NCI-H2107 (cell line): ENCODE results near the gene A4GALT.

ENCODE experiments used
- DNase-seq: peaks from one replicate; lab custom pipeline; 2025; lab: John Stamatoyannopoulos, UW

The A4GALT gene

DNA sequence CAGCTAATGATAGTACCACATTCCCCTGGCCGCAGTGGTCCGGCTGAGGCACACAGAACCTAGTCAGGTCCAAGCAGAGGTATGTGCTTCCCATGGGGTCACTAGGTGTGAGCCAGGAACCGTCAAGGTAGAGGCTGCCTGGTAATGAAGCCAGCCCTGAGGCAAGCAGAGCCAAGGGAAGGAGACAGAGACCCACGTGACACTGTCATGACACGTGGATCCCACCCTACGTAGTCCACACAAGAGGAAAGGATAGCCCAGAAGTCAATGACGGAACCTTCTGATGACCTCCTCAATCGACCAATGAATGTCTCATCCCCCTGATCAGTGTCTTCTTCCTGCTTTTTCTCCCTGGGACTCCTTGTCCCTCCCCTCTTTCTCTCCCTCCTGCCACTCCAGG lies 19.0 kb downstream of the A4GALT start:
- no peak for DNase-seq

DNA sequence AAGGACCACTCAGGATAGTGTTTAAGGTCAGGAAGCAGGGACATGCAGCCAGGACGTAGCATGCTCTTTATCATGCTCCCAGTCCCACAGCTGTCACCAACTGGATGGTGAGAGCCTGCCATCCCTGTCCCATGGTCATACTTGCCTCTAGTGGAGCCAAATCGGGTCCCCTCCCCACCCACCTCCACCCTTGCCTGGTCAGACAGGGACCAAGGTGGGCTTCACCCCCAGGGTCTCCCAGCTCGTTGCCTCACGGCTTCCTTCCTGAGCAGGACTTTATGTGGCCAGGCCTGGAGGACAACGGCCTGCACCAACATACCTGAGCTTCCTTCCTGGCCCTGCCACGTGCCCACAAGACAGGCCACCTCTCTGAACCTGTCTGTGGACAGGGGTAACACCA lies 19.8 kb downstream of the A4GALT start:
- DNase-seq = no peak

DNA sequence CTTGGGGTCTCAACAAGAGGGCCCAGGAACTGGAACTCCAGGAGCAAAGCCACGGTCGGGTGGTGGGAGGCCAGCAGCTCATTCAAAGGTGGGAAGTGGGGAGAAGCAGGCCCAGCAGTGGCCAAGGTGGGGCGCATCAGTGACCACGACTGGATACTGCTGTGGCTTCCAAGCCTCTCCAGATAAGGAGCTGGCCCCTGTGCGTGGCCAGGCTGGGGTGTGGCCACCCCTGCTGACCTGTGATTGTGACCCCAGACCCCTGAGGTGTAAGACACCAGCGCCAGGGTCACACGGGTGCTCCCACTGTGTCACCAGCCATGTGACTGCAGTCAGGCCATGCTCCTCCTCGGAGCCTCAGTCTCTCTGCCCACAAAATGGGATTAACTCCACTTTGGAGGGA lies 20.3 kb downstream of the A4GALT start:
- DNase-seq = no peak

DNA sequence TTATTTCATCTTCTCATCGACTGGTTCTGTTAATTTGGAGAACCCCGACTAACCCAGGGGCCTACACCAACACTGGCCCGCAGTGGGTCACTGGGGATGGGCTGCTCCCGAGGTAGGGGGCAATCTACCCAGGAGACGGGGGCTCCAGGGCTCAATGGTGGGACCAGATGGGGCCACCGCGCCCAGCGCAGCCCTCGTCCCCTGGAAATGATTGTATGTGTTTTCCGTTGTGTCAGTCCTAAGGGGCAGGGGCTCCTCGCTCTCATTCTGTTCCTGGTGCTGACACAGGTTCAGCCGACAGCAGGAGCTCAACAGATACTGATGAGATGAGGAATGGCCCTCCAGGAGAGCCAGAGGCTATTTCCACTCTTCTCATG lies 20.7 kb downstream of the A4GALT start:
- no peak for DNase-seq

DNA sequence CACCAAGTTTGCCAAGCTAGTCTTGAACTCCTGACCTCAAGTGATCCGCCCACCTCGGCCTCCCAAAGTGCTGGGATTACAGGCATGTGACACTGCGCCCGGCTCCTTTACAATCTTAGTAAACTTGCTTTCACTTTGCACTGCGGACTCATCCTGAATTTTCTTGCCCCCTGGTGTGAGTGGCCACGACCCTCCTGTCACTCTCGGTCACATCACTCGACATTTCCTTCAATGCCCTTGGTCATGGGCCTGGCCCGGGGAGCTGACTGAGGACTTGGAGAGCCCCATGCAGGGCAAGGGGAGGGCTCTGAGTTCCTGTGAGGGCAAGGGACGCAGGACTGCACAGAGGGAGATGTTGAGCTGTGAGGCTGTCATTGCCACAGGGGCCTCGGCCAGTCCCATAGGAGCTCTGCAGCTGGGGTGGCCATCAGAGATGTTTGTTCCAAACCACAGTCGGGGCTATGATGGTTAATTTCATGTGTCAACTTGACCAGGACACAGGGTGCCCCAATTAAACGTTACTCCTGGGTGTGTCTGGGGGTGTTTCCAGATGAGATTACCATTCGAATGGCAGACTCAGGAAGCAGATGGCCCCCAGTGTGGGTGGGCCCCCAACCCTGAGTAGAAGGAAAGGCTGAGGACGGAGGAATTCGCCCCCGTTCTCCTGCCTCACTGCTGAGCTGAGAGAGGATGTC lies 21.2 kb downstream of the A4GALT start:
- DNase-seq = no peak

DNA sequence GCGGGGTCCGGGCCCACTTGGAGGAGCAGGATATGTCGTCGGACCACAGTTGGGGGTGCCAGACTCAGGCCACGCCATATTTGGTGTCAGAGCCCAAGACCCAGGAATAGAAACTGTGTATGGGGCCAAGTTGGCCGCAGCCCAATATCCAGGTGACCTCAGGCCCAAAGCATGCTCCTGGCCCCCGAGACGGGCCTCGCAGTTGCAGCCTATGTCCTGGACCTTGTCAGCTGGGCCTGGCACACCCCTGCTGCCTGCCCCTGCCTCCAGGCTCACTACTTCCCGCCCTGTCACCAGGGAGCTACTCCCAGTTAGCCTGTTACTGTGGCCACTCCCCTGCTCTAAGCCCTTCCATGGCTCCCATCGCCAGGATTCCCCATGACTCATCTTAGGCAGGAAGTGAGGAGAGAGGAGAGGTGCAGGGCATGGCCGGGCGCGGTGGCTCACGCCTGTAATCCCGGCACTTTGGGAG lies 23.1 kb downstream of the A4GALT start:
- DNase-seq = no peak

DNA sequence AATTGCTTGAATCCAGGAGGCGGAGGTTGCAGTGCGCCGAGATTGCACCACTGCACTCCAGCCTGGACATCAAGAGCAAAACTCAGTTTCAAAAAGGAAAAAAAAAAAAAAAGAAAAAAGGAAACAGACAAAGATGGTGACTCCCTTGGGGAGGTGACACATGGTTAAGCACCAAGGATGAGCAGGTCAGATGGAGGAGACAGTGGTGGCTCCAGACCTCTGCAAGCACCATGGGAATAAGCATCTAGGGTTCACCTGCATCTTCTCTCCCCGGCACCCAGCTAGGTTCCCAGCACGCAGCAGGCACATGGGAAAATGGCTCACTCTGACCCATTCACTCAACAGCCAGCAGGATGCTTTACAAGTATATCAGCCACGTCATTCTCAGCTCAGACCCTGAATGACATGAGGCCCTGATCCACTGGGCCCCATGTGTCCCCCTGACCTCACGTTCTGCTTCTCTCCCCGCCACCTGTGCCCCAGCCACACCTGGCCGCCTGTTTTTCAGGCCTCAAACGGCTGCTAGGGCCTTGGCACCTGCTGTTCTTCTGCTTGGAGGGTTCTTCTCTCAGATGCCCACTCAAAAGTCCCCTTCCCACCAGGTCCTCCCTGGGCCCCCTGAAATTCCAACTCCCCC lies 24.2 kb downstream of the A4GALT start:
- no peak for DNase-seq

DNA sequence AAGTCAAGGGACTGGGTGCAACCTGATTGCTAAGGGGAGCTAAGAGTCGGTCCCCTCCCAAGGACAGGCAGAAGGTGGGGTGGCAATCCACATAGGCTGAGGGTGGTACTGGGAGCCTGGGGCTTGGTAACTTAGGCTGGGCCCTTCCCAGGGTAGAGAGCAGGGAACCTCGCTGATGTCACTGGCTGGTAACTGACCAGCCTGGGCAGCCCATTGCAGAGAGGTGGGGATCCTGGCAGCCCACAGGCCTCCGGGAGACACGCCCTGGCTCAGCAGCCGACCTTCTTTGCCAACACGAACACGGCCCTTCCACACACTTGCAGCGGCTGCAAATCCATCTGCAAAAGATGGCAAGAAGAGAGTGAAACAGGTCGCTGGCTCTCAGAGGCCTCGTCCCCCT lies 25.4 kb downstream of the A4GALT start:
- DNase-seq = no peak

DNA sequence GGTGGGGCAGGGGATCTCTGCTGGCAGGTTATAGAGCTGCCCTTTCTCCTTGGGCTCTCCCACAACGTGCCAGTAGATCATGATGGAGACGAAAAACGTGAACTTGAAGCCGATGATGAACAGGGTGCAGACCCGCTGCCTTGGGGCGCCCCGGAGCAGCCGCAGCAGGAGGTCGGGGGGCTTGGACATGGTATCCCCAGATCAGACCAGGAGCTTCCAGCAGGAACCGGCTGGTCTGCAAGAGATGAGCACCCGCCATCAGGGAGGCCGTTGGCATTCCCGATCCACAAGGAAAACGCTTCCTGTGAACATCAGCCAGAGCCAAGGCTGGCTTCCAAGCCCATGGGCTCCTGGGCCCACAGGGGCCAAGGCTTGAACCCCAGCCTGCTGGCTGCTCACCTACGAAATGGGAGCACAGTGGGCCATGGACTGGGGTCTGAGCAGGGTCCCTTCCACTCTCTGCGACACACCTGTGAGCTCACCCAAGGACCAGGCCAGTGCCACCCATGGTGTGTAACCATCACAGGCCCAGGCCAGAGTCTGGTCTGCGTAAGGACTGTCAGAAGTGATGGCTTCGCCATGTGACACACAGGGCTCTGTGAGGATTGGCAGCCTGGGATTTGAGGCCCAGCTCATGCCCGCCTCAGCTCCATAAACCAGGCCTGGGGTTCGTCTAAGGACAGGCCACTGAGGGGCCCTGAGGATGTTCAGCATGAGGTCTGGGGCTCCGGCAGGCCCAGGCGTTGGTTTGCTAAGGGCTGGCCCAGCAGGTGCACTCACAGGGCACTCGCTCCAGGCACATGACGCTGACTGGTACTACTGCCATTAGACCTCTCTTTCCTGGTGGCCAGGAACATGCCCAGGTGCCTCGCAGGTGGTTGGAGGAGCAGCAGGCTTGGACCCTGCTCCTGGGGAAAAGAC lies 26.6 kb downstream of the A4GALT start:
- no peak for DNase-seq

DNA sequence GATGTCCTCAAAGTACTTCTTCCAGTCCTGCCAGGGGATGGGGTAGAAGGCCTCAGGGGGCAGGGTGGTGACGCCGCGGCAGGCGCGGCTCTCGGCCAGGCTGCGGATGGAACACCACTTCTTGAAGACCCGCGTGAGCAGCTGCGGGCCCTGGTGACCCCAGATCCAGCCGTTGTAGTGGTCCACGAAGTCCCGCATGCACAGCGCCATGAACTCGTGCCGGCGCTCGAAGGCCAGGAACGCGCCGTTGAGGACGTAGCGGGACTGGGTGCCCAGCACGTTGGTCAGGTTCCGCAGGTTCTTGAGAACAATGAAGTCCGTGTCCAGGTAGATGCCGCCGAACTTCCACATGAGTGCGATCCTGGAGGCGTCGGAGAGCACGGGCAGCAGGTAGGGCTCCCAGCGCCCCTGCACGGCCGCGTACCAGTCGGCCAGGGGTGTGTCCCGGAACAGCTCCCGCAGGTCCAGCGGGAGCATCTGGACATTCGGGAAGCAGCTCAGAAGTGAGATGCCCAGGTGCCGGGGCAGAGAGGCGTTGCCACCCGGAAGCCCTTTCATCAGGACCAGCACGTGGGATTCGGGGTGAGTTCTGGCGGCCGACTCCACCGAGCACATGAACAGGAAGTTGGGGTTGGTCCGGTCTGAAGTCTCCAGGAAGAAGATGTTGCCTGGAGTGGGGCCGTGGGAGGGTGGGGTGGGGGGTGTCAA lies 27.5 kb downstream of the A4GALT start:
- no peak for DNase-seq

DNA sequence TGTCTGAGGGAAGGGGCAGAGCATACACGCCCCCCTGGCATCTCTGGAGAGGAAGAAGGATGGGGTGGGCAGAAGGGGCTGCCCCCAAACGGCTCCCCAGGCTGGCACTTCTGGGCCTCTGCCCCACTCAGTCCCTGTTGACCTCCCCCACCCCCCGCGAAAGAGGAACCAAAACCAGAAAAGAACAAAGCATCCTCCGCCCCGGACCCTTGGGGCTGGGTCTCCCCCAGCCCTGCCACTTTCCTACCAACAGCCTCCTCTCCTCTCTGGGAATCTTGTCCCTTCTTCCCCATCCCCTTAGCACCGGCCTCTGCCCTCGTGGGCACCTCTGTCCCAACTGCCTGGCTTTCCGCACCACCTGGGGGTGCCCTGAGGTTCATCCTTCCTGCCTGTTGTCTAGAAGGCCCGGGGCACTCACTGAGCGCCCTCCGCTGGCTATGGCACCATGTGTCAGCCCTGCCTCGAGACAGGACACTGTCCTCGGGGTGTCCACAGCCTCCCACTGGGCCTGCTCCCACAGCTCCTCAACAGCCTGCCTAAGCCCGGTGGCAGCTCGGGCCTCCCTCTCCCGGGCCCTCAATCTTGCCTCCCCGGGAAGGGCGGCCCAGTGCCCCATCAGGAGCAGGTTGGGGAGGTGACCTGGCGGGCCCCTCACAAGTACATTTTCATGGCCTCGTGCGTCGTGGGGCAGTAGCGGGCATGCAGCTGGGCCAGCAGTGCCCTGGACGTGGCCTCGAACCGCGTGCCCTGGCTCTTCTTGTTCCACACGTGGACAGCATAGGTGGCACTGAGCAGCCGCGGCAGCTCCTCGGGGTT lies 28.2 kb downstream of the A4GALT start:
- no peak for DNase-seq

DNA sequence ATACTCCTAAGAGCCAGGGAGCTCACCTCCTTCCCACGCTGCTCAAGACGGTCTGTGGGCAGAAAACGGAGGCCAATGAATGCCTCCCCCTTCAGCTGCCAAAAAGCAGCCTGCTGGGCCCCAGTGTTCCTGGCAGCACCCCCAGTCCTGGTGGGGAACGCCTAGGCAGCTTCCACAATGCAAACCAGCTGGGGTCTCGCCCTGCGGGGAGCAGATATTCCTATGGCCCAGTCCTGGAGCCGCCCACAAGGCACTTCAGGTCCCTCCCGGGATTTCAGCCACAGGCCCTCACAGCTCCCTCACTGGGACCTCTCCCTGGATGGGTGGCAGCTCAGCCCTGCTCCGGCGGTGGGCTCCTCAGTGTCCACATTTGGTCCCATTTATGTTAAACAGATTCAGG lies 29.2 kb downstream of the A4GALT start:
- no peak for DNase-seq

DNA sequence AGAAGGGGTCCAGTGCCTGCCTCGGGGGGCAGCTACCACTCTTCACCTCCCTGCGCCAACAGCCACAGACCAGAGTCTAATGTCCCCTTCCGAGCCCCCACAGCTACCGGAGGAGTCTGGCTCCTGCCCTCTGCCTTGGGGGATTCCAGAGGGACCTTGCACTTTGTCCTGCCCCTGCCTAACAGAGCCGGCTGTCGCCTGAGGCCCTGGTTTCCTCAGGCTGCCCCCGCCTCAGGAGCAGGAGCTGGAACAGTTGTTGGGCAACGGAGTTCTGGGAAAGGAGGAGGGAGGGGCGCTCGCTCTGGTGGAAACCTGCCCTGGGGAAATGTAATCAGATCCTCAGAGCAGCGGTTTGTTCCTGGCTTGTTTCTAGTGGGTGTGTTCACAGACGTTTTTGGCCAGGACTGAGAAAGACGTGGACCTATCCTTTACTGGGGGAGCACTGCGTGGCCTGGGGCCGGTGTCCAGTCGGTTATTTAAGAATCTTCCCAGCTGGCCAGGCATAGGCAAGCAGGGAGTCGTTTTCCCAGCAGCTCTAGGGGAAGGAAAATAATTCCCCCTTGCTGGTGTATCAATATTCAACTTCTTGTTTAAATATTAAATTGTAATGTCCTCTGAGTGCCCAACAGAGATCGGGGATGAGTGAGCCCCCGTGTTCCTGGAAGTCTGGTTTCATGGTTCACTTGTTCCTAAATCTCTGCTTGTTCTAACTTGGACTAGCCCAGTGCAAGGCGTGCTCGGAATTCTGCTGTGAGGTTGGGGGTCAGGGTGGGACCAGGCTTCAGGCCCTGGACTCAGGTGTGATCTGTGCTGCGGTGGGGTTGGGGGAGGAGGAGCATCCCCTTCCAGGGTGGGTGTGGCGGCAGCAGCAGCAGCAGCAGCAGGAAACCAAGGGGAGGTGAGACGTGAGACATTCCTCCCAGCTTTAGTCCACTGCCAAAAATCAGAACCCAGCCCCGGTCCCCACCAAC lies 32.1 kb downstream of the A4GALT start:
- peak; percentile 53 for DNase-seq

DNA sequence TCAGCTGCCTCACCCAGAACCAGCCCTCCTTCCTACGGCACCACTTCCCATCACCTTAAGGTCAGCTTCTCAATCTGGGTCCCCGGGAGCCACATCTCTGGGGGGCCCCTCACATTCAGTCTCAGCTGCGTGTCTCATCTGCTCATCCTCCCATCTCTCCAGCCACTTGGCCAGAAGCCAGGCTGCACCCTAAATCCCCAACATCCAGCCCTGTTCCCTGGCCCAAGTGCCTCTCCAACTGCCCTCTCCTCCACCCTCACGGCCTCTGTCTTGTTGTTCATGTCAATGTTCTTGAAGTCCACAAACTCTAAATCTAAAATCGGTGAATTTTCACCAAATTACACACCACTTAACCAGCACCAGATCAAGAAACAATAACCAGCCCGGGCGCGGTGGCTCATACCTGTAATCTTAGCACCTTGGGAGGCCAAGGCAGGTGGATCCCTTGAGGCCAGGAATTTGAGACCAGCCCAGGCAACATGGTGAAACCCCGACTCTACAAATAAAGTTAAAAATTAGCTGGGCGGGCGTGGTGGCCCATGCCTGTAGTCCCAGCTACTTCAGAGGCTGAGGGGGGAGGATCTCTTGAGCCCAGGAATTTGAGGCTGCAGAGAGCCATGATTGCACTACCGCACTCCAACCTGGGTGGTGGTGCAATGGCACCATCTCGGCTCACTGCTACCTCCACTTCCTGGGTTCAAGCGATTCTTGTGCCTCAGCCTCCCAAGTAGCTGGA lies 33.7 kb downstream of the A4GALT start:
- no peak for DNase-seq

DNA sequence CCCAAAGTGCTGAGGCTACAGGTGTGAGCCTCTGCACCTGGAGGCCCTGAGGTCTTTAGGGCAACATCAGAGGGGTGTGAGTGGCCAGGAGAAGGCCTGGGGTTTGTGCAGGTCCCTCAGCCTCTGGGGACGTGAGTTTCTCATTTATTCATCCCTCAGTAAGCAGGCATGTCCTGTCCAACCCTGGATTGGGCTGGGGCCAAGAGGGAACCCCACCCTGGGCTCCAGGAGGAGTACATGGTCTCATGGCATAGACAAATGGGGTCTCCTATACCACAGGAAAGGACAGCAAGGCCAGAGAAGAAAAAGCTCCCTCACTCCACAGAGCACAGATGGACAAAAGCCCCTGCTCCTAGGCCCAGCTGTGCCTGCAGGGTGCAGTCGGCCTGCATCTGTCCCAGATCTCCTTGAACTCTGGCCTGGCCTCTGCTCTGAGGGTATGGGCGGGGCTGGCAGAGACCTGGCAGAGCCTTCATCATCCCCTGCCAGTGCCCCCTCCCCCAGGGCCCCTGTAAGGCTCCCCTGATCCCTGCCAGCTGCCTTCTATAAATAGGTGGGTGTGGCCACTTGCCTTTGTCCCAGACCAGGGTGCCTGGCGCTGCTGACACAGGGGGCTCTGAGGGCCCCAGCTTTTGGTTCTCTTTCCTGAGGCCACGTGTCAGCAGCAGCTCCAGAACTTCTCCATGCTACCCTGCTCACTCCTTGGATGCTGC lies 34.6 kb downstream of the A4GALT start:
- no peak for DNase-seq

DNA sequence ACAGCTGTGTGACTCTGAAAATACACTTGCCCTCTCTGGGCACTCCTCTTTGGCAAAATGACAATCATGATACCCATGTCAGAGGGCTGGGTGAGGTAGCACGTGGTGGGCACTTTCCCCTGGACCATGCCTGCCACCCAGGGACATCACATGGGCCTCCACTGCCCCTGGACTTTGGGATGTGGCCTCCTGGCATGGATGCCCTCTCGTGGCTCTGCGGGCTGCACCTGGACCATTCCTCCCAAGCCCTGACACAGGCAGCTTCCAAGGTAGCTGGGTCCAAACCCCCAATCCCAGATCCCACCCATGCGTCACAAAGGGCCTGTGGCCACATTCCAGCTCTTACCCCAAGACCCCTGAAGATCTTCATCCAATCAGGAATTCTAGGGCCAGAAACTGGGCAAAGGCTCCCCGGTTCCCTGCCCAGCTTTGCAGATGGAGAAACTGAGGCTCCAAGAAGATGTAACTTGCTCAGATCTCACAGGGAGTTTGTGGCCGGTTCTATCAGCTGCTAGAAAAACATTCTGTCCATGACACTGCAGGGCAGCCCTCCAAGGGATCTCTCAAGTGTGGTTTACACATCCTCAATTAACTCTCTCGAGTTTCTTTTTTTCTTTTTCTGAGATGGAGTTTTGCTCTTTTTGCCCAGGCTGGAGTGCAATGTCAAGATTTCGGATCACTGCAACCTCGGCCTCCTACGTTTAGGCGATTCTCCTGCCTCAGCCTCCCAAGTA lies 36.0 kb downstream of the A4GALT start:
- no peak for DNase-seq

DNA sequence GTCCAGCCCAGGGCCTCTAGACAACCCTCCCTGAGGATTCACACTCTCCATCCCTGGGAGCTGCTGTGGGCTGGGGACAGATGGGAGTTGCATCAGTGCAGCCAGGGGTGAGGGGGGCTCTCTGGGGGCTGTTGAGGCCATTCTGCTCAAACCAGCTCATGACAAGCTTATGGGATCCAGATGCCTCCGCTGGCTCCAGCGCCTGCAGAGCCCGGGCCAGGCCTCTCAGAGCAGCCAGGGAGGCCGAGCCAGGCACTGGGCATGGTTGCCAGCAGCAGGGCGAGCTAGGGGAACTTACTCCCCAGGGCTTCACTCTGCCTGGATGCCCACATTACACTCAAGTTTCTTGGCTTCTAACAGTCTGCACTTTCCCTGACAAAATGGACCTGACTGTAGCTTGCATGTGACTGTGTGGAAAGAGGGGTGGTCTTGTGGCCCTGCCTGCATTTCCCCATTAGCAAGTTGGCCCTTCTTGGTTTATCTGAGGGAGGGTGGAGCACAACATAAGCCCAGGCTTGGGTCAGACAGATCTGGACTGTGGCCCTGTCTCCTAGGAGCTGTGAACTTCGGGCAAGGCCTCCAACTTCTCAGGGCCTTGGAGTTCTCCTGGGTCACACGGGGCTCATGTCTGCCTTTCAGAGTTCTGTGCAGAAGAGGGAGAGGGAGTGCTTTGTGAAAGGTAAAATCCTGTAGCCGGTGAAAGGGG lies 36.9 kb downstream of the A4GALT start:
- no peak for DNase-seq
